Skin epidermis (tissue), 12 donors: ENCODE measurements around the gene CDK4.
"Not testable (repeated sequence)": the region's sequence is repeated elsewhere in the genome, so short reads cannot be mapped to it uniquely, and the experiment has no call there.

Source experiments
- H3K27ac ChIP-seq, 21 experiments: fragments of 200-600 bp; sonication (generic) in 11 of 21; one replicate each; pipeline ENCODE4 v1.5.0; 2020; ENCODE audit warnings: mild to moderate bottlenecking in 3 of 21, inconsistent platforms in 2 of 21, moderate library complexity in 2 of 21
- H3K4me3 ChIP-seq, 7 experiments: fragments of 200-600 bp; sonication (generic) in 2 of 7; one replicate each; pipeline ENCODE4 v1.5.0; 2020; ENCODE audit warnings: inconsistent platforms in 2 of 7, mild to moderate bottlenecking in 2 of 7, moderate library complexity in 1 of 7

Gene CDK4

DNA sequence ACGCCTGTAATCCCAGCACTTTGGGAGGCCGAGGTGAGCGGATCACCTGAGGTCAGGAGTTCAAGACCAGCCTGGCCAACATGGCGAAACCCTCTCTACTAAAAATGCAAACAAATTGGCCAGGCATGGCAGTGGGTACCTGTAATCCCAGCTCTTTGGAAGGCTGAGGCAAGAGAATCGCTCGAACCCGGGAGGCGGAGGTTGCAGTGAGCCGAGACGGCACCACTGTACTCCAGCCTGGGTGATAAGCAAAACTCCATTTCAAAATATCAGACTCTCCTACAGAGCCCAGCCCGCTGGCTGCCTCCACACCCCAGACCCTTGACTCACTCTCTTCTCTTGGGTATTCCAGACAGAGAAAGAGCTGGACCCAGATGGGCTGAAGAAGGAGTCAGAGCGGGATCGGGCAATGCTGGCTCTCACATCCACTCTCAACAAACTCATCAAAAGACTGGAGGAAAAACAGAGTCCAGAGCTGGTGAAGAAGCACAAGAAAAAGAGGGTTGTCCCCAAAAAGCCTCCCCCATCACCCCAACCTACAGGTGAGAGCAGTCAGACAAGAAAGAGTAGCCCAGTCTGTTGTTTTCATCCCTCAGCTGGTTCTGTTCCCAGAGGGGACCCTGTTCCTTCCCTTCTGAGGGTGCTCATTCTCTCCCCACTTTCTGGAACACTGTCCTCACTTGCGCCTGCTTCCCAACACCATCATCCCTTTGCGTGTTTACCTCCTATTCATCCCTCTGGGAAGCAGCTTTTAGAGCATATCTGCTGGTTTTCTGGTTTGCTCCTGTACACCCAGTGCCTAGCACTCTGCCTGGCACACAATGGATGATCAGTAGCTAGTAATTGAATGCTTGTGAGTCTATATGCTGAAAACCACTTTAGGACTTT is 33.2 kb downstream of the CDK4 start:
- H3K4me3 ChIP-seq: no peak overlapping the region
- H3K27ac ChIP-seq: no peak overlapping the region

DNA sequence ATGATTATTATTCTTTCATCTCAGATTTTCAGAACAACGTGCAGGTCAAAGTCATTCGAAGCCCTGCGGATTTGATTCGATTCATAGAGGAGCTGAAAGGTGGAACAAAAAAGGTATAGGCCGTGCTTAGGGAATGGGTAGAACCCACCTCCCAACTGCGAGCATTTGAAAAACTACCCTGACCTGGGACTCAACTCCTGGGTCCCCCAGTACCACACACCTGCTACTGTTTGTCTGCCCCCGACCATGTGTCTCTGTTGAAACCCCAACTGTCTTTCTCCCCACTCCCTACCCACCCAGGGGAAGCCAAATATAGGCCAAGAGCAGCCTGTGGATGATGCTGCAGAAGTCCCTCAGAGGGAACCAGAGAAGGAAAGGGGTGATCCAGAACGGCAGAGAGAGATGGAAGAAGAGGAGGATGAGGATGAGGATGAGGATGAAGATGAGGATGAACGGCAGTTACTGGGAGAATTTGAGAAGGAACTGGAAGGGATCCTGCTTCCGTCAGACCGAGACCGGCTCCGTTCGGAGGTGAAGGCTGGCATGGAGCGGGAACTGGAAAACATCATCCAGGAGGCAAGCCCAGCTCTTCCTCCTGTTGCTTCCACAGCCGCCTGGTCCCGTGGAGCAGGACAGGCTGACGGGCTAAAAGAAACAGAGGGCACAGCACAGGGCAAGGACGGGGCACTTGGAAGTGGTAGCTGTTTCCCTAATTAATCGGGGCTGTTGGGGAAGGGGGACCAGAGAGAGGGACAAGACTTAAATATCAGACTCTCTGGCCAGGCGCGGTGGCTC is 34.1 kb downstream of the CDK4 start:
- no peak overlapping the region for H3K27ac ChIP-seq
- no peak overlapping the region for H3K4me3 ChIP-seq

DNA sequence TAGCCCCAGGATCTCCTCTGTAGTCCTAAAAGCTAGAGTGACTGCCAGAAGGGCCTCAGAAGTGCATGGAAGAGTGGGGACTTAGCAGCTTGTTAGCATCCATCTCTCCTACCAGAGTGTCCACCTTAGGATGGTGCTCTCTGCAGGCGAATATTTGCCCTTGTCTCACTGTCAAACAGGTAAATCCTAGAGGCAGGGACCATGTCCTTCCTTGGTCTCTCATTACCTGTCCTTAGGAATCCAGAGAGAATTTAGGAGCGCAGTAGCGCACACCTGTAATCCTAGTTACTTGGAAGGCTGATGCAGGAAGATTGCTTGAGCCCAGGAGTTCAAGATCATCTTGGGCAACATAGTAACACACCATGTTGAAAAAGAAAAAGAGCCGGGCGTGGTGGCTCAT is 35.0 kb downstream of the CDK4 start:
- Histone ChIP-seq H3K4me3 (no peak overlapping the region), H3K27ac (no peak overlapping the region)

DNA sequence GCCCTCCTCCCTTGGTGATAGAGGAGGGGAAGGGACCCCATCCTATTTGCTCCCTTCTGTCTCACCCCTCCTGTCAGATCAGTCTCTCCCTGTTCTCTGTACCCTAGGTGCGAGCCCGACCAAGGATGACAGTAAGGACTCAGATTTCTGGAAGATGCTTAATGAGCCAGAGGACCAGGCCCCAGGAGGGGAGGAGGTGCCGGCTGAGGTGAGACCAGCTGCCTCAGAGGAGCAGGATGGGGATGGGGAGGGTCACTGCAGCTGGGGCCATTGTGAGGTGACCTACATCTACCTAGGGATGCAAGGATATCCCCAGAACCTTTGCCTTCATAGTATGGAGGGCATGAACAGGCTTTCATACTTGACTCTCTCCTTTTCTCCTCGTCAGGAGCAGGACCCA is 35.8 kb downstream of the CDK4 start:
- H3K4me3 ChIP-seq: no peak overlapping the region
- H3K27ac ChIP-seq: no peak overlapping the region

DNA sequence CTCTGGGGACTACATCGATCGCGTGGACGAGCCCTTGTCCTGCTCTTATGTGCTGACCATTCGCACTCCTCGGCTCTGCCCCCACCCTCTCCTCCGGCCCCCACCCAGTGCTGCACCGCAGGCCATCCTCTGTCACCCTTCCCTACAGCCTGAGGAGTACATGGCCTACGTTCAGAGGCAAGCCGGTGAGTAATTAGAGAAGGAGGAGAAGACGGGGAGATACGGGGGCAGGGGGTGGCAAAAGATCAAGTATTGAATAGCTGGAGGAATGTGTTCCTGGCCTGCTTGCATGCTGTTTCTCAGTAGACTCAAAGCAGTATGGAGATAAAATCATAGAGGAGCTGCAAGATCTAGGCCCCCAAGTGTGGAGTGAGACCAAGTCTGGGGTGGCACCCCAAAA is 36.3 kb downstream of the CDK4 start:
- no peak overlapping the region for H3K27ac ChIP-seq
- H3K4me3 ChIP-seq: no peak overlapping the region

DNA sequence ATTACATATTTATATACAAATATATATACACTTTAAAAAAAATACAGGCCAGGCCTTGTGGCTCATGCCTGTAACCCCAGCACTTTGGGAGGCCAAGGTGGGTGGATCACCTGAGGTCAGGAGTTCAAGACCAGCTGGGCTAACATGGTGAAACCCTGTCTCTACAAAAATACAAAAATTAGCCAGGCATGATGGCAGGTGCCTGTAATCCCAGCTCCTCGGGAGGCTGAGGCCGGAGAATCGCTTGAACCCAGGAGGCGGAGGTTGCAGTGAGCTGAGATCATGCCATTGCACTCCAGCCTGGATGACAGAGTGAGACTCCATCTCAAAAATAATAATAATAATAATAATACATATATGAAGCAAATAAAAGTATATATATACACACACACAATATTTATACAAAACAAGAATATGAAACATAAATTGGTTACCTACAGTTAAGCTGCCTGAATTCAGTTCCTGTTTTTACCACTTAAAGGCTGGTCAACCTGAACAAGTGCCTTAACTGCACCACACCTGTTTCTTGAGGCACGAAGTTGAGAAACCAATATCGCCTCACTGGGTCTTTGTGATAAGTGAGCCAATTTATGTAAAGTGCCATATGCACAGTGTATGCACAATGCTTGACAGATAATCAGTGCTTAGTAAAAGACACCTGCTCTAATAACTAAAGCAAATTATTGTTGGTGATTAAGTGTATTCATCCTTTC is 36.9 kb downstream of the CDK4 start:
- H3K27ac ChIP-seq, H3K4me3 ChIP-seq: not testable (repeated sequence)

DNA sequence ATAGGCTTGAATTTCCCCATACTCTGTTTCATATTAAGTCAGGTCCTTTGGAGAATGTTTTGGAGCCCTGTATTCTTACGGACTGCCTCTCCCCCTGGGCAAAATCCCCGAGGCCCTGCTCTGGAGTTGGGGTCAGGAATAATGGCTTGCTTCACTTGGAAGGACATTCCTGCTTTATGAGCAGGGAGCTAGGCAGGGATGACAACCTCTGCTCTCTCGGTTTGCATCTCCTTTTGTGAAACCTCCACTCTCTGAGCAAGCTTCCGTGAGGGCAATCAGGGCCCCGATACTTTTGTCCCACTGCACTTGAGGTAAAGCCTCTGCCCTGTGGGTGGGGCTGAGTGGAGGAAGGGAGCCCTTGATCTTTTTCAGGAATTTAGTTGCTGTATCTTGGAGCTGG is 38.9 kb downstream of the CDK4 start:
- Histone ChIP-seq H3K27ac (no peak overlapping the region), H3K4me3 (no peak overlapping the region)

DNA sequence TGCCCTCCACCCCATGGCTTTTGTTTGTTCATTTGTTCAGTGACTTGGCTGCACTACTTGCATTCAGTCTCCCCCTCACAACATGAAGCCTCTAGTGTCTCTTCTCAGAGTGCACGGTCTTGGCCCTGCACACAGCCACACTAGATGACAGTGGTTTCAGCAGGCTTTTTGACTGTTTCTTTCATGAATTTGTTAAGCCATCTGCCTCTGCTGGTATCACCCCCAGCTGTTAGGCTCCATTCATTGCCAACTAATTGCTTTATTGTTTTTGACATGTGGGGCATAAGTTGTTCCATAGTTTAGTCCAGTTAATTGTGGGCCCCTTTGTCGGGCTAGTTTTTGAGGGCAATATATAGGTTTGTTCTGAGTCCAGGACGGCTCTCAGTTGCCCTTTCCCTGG is 39.4 kb downstream of the CDK4 start:
- no peak overlapping the region for H3K27ac ChIP-seq
- H3K4me3 ChIP-seq: no peak overlapping the region

DNA sequence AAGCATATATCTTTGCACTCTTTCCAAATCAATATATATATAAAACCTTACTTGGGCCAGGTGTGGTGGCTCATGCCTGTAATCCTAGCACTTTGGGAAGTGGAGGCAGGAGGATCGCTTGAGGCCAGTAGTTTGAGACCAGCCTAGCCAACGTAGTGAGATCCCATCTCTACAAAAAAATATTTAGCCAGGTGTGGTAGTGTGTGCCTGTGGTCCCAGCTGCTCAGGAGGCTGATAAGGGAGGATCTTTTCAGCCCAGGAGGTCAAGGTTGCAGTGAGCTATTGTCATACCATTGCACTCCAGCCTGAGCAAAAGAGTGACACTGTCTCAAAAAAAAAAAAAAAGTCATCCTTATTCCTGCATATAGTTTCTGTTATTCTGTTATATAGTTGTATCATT is 43.8 kb downstream of the CDK4 start:
- no peak overlapping the region for H3K27ac ChIP-seq
- no peak overlapping the region for H3K4me3 ChIP-seq

DNA sequence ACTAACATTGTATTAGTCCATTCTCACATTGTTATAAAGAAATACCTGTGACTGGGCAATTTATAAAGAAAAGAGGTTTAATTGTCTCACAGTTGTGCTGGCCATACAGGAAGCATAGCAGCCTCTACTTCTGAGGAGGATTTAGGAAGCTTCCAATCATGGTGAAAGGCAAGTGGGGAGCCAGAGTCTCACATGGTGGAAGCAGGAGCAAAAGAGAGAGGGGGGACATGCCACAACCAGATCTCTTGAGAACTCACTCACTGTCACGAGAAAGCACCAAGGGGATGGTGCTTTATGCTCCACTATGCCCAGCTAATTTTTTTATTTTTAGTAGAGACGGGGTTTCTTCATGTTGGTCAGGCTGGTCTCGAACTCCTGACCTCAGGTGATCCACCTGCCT is 44.9 kb downstream of the CDK4 start:
- H3K27ac ChIP-seq: no peak overlapping the region
- no peak overlapping the region for H3K4me3 ChIP-seq

DNA sequence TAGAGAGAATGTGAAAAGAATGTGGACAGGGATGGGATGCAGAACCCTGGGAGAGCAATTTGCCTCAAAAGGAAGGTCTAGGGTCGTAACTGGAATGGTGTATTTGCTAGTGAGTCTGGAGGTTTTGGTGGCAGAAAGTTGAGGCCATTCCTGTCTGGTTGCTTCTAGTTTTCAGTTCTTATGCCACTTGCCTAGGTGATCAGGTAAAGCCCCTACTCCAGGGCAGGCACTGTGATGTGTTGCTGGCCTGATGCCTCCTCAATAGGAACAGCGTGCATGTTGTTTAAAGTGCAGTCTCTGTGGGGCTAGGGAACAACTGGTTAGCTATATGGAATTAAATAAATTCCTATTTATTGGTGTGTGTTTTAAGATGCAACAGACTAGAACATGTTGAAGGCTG is 51.8 kb downstream of the CDK4 start:
- Histone ChIP-seq H3K4me3 (no peak overlapping the region), H3K27ac (no peak overlapping the region)

DNA sequence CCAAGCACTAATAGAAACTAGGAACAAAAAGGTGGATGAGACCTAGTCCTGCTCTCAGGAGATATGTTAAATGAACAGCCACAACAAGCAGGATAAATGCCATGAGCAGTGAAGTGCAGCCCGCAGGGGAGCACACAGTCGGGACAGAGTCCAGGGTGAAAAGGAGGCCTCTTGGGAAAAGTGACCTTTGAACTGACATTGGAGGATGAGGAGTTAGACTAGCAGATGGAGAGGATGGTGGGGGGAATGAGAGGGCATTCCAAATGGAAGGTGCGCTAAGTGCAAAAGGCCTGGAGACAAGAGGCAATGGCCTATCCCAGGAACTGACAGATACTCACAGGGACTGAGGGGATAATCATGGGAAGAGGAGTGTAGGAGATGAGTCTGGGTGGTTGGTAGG is 53.7 kb downstream of the CDK4 start:
- no peak overlapping the region for H3K4me3 ChIP-seq
- H3K27ac ChIP-seq: no peak overlapping the region
